MM.1S (cell line): ENCODE results near the gene PGAP1.
"Not testable (repeated sequence)": the region's sequence is repeated elsewhere in the genome, so short reads cannot be mapped to it uniquely, and the experiment has no call there.

ENCODE experiments used
- DNase-seq: peaks from one replicate; pipeline ENCODE4 v3.0.0-alpha.2; 2015
- H2AFZ ChIP-seq: fragments of 300-600 bp; sonication (generic); 2 replicates; pipeline ENCODE4 v1.6.0; 2016; ENCODE audit warnings: antibody characterized with exemption, low read length
- H3F3A ChIP-seq: fragments of 300-600 bp; sonication (generic); 2 replicates; pipeline ENCODE4 v1.6.1; 2016; ENCODE audit warnings: mild to moderate bottlenecking, antibody characterized with exemption, low read length, moderate library complexity, mixed read lengths; ENCODE audit not compliant: insufficient read depth
- H3K27ac ChIP-seq: fragments of 300-600 bp; sonication (generic); 2 replicates; pipeline ENCODE4 v1.5.1; 2016; ENCODE audit warnings: mild to moderate bottlenecking, low read length
- H3K27me3 ChIP-seq: fragments of 300-600 bp; sonication (generic); replicated peaks from 2 replicates; pipeline ENCODE4 v1.6.0; 2016; ENCODE audit warnings: low read length; ENCODE audit not compliant: insufficient read depth
- H3K36me3 ChIP-seq: fragments of 300-600 bp; sonication (generic); replicated peaks from 2 replicates; pipeline ENCODE4 v1.6.1; 2016; ENCODE audit warnings: mild to moderate bottlenecking, low read length, mixed read lengths; ENCODE audit not compliant: insufficient read depth
- H3K4me1 ChIP-seq: fragments of 300-600 bp; sonication (generic); 2 replicates; pipeline ENCODE4 v1.6.1; 2016; ENCODE audit warnings: low read length, mixed read lengths
- H3K4me2 ChIP-seq: fragments of 300-600 bp; sonication (generic); 2 replicates; pipeline ENCODE4 v1.6.0; 2016; ENCODE audit warnings: low read depth, low read length
- H3K4me3 ChIP-seq: fragments of 300-600 bp; sonication (generic); 2 replicates; pipeline ENCODE4 v1.5.1; 2016; ENCODE audit warnings: low read length, mixed read lengths
- H3K79me2 ChIP-seq: fragments of 300-600 bp; sonication (generic); 2 replicates; pipeline ENCODE4 v1.6.1; 2016; ENCODE audit warnings: mixed run types, low read length, mixed read lengths
- H3K9ac ChIP-seq: fragments of 300-600 bp; sonication (generic); 2 replicates; pipeline ENCODE4 v1.6.1; 2016; ENCODE audit warnings: low read length, mixed read lengths
- H3K9me2 ChIP-seq: fragments of 300-600 bp; sonication (generic); replicated peaks from 2 replicates; pipeline ENCODE4 v1.6.1; 2016; ENCODE audit warnings: mild to moderate bottlenecking, low read length, mixed read lengths; ENCODE audit not compliant: insufficient read depth
- H3K9me3 ChIP-seq: fragments of 300-600 bp; sonication (generic); replicated peaks from 2 replicates; pipeline ENCODE4 v1.6.1; 2016; ENCODE audit warnings: mild to moderate bottlenecking, low read length, mixed read lengths; ENCODE audit not compliant: insufficient read depth
- H4K20me1 ChIP-seq: fragments of 300-600 bp; sonication (generic); 2 replicates; pipeline ENCODE4 v1.6.1; 2016; ENCODE audit warnings: mild to moderate bottlenecking, low read length, moderate library complexity, mixed read lengths; ENCODE audit not compliant: insufficient read depth
- CTCF ChIP-seq: fragments of 300-600 bp; sonication (generic); IDR thresholded peaks from 2 replicates; pipeline ENCODE4 v1.5.1; 2016; ENCODE audit warnings: antibody characterized with exemption, low read length, mixed read lengths
- EZH2 ChIP-seq: fragments of 300-600 bp; sonication (generic); optimal IDR thresholded peaks from 2 replicates; pipeline ENCODE3; 2017; ENCODE audit warnings: low read depth, mild to moderate bottlenecking, antibody characterized with exemption, low read length, mixed read lengths
- EZH2phosphoT487 ChIP-seq: fragments of 300-600 bp; sonication (generic); IDR thresholded peaks from 2 replicates; pipeline ENCODE4 v1.6.1; 2018; ENCODE audit warnings: antibody characterized with exemption, low read length

Gene PGAP1

DNA sequence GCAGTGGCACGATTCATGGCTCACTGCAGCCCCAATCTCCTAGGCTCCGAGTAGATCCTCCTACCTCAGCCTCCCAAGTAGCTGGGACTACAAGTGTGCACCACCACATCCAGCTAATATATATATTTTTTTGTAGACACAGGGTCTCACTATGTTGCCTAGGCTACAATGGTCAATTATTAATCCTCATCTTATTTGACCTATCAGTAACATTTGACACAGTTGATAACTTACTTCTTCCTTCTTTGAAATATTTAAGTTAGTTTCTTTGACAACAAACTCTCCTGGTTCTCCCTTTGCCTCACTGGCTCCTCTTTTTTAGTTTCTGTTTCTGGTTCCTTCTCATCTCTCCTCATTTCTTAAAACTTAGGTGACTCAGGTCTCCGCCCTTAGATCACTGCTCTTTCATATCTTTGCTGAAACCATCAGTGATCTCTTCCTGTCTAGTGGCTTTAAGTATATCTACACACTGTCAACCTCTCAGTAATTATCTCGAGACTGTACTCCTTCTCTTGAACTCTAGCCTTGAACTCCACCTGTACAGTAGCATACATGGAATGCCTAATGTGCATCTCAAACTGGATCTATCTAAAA lies 11.5 kb downstream of the PGAP1 start:
- Histone ChIP-seq H4K20me1 (no peaks in the 10 kb centered on the region), H3K4me2 (peak overlapping the region; percentile 38), H3K4me3 (no peak overlapping the region), H3K9ac (no peak overlapping the region), H3K9me2 (no peaks in the 10 kb centered on the region), H3K36me3 (no peaks in the 10 kb centered on the region), H3K9me3 (no peaks in the 10 kb centered on the region), H3K79me2 (no peaks in the 10 kb centered on the region), H3K4me1 (peaks cover 9% of the 10 kb centered on the region), H3K27me3 (no peaks in the 10 kb centered on the region), H2AFZ (peak overlapping the region; percentile 33), H3K27ac (peak overlapping the region; percentile 25; the same call in 1 of the 2 replicates), H3F3A (0 out of 2 replicates have a peak, but pooled peaks cover 6% of the 10 kb centered on the region)
- no peak for TF ChIP-seq CTCF
- DNase-seq: peak; percentile 70

DNA sequence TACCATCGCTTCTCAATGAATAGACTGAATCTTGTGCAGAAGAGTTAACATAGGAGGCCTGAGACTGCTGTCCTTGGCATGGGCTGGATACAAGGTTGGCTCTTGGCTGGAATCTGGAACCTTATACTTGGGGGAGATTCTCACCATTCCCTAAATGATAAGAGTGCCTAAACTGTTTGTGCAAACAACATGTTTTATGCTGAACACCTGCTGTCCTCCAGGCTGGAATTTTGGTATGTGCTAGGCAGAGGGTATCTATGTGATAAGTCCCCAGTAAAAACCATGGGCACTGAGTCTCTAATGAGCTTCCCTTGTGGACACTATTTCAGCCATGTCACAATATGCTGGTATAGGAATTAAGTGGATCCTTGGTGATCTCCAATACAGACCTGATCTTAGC lies 12.8 kb downstream of the PGAP1 start:
- no peaks in the 10 kb centered on the region for H4K20me1 ChIP-seq
- no peak for DNase-seq
- no peak overlapping the region for H3K4me2 ChIP-seq
- H3K27ac ChIP-seq: no peak overlapping the region
- no peaks in the 10 kb centered on the region for H3K36me3 ChIP-seq
- H3F3A ChIP-seq: 0 out of 2 replicates have a peak, but pooled peaks cover 6% of the 10 kb centered on the region
- no peaks in the 10 kb centered on the region for H3K9me2 ChIP-seq
- no peak overlapping the region for H3K4me3 ChIP-seq
- no peak overlapping the region for H3K9ac ChIP-seq
- H2AFZ ChIP-seq: no peak overlapping the region
- TF ChIP-seq CTCF (no peak), EZH2phosphoT487 (no peak), EZH2 (no peak)
- H3K27me3 ChIP-seq: no peaks in the 10 kb centered on the region
- peaks cover 9% of the 10 kb centered on the region for H3K4me1 ChIP-seq
- no peaks in the 10 kb centered on the region for H3K79me2 ChIP-seq
- H3K9me3 ChIP-seq: no peaks in the 10 kb centered on the region

GRCh38 chr2:196905365-196905764 lies 21.1 kb downstream of the PGAP1 start:
- H3K36me3 ChIP-seq, H3K4me3 ChIP-seq, H3F3A ChIP-seq, H3K4me1 ChIP-seq, H3K27me3 ChIP-seq, H3K27ac ChIP-seq, H3K9me2 ChIP-seq, H2AFZ ChIP-seq, H3K9me3 ChIP-seq, H3K79me2 ChIP-seq, H3K9ac ChIP-seq, DNase-seq, H3K4me2 ChIP-seq, H4K20me1 ChIP-seq: not testable (repeated sequence)

- no peaks in the 10 kb centered on the region for H3K36me3 ChIP-seq
- no peaks in the 10 kb centered on the region for H3K9me3 ChIP-seq
- no peak overlapping the region for H3K9ac ChIP-seq
- H3F3A ChIP-seq: no peaks in the 10 kb centered on the region
- no peak for TF ChIP-seq EZH2
- TF ChIP-seq CTCF: no peak
- TF ChIP-seq EZH2phosphoT487: no peak
- no peak overlapping the region for H3K4me3 ChIP-seq
- H2AFZ ChIP-seq: no peak overlapping the region
- no peaks in the 10 kb centered on the region for H3K9me2 ChIP-seq
- no peak overlapping the region for H3K27ac ChIP-seq
- H3K27me3 ChIP-seq: no peaks in the 10 kb centered on the region
- H3K4me2 ChIP-seq: no peak overlapping the region
- H3K4me1 ChIP-seq: no peaks in the 10 kb centered on the region
- no peaks in the 10 kb centered on the region for H4K20me1 ChIP-seq
- DNase-seq: no peak
- H3K79me2 ChIP-seq: no peaks in the 10 kb centered on the region
These were observed 23.7 kb downstream of the PGAP1 start for GRCh38 chr2:196902828-196903227.
